ENCODE data around the gene BMP6. TPM values are rescaled to one million over a fixed set of nuclear protein-coding genes. Genes with fewer than 3 reads are reported as not detected.

BMP6 gene
- total RNA-seq, 2 experiments from 2014 or later = not detected

DNA sequence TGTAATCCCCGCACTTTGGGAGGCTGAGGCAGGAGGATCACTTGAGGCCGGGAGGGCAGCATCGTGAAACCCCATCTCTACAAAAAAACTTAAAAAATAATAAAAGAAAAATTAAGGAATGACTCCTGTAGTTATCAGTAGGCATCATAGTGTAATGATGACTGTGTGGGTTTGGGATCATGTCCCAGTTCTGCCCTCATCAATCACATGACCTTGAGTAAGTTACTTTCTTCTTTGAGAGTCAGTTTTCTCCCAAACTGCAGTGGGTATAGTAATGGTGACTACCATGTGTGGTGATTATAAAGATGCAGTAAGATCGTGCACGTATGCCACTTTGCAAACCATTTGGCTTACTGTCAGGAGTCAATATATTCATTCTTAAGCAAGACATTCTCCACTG, 95.5 kb downstream of the BMP6 start:
- Histone ChIP-seq H3K9me3 (ENCODE audit: control insufficient read depth in 1 of 2, insufficient read depth in 1 of 2, low read length in 2 of 2) (no peaks in the 10 kb centered on the region), H3K27me3 (ENCODE audit: control insufficient read depth in 1 of 2, insufficient read depth in 2 of 2, low read length in 2 of 2) (no peaks in the 10 kb centered on the region), H3K4me1 (ENCODE audit: insufficient read depth, low read length) (no peaks in the 10 kb centered on the region), H3K27ac (ENCODE audit: low read depth in 1 of 2, low read length in 2 of 2) (no peak overlapping the region), H3K4me3 (ENCODE audit: low read length) (no peak overlapping the region), H3K36me3 (ENCODE audit: insufficient read depth, low read length) (no peaks in the 10 kb centered on the region)
- no peaks in the 10 kb centered on the region for H3K36me3 Mint-ChIP-seq (ENCODE audit: low read depth)
- H3K27ac Mint-ChIP-seq = no peak overlapping the region
- no peak overlapping the region for H3K4me3 Mint-ChIP-seq
- TF ChIP-seq, protein P1, sequence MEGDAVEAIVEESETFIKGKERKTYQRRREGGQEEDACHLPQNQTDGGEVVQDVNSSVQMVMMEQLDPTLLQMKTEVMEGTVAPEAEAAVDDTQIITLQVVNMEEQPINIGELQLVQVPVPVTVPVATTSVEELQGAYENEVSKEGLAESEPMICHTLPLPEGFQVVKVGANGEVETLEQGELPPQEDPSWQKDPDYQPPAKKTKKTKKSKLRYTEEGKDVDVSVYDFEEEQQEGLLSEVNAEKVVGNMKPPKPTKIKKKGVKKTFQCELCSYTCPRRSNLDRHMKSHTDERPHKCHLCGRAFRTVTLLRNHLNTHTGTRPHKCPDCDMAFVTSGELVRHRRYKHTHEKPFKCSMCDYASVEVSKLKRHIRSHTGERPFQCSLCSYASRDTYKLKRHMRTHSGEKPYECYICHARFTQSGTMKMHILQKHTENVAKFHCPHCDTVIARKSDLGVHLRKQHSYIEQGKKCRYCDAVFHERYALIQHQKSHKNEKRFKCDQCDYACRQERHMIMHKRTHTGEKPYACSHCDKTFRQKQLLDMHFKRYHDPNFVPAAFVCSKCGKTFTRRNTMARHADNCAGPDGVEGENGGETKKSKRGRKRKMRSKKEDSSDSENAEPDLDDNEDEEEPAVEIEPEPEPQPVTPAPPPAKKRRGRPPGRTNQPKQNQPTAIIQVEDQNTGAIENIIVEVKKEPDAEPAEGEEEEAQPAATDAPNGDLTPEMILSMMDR (IDR thresholded peaks at IDR 0.05) = no peak
- peaks cover 12% of the 10 kb centered on the region for H3K27me3 Mint-ChIP-seq
- no peaks in the 10 kb centered on the region for H3K4me1 Mint-ChIP-seq (ENCODE audit: low read depth)
- no peaks in the 10 kb centered on the region for H3K9me3 Mint-ChIP-seq
- ChIA-PET POLR2A (no interaction called here), CTCF (no interaction called here)
- no peak for DNase-seq
- no peak for ATAC-seq (ENCODE audit: poor library complexity)
- intact Hi-C loops (cut with DNase I, micrococcal nuclease) = no loop called here

DNA sequence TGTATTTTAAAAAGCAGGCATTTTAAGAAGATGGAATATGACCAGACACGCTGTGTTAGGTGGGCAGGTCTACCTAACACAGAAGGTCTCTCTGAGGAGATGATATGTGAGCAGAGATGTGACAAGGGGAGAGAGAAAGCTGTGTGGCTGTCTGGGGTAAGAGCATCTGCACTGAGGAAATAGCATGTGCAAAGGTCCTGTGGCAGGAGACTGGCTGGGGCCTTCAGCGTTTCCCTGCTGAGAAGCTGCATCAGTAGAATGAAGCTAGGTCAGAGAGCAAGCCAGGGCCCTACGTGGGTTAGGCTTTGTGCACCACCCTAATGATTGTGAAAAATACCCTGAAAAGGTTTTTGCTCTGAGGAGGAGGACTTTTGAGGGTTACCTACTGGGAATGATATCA, 97.7 kb downstream of the BMP6 start:
- H3K27me3 Mint-ChIP-seq = peaks cover 16% of the 10 kb centered on the region
- intact Hi-C loops (cut with DNase I, micrococcal nuclease) = no loop called here
- Histone ChIP-seq H3K4me3 (ENCODE audit: low read length) (no peak overlapping the region), H3K27me3 (ENCODE audit: control insufficient read depth in 1 of 2, insufficient read depth in 2 of 2, low read length in 2 of 2) (no peaks in the 10 kb centered on the region), H3K4me1 (ENCODE audit: insufficient read depth, low read length) (no peaks in the 10 kb centered on the region), H3K9me3 (ENCODE audit: control insufficient read depth in 1 of 2, insufficient read depth in 1 of 2, low read length in 2 of 2) (peaks cover 0 to 4% of the 10 kb centered on the region in 2 experiments), H3K36me3 (ENCODE audit: insufficient read depth, low read length) (no peaks in the 10 kb centered on the region), H3K27ac (ENCODE audit: low read depth in 1 of 2, low read length in 2 of 2) (no peak overlapping the region)
- no peak for DNase-seq
- no peaks in the 10 kb centered on the region for H3K9me3 Mint-ChIP-seq
- H3K4me3 Mint-ChIP-seq = no peak overlapping the region
- H3K36me3 Mint-ChIP-seq (ENCODE audit: low read depth) = no peaks in the 10 kb centered on the region
- no peak overlapping the region for H3K27ac Mint-ChIP-seq
- H3K4me1 Mint-ChIP-seq (ENCODE audit: low read depth) = no peaks in the 10 kb centered on the region
- TF ChIP-seq, protein P1 (IDR thresholded peaks at IDR 0.05) = no peak
- CTCF ChIA-PET = no interaction called here
- POLR2A ChIA-PET = no interaction called here
- no peak for ATAC-seq (ENCODE audit: poor library complexity)

DNA sequence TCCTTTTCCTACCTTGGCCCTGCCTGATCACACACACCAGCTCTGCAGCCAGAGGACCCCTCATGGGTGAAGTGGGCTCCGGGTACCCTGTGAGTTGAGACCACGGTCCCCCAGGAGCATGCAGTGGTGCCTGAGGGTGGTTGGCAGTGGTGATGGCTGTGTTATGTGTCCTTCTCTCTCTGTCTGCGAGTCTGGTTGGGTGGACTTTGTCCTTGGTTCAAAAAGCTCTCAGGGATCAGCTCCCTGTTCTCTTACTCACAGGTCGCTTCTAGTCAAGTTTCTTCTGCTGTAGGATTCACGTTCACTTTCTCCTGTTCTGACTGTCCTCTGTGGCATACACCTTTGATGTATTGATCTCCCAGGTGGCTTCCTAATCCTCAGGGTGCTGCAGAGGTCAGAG, 100.1 kb downstream of the BMP6 start:
- POLR2A ChIA-PET = no interaction called here
- intact Hi-C loops (cut with DNase I, micrococcal nuclease) = no loop called here

More for the DNA sequence above, 100.1 kb downstream of the BMP6 start:
- Histone ChIP-seq H3K36me3 (ENCODE audit: insufficient read depth, low read length) (no peaks in the 10 kb centered on the region), H3K4me3 (ENCODE audit: low read length) (no peak overlapping the region), H3K27me3 (ENCODE audit: control insufficient read depth in 1 of 2, insufficient read depth in 2 of 2, low read length in 2 of 2) (no peaks in the 10 kb centered on the region), H3K27ac (ENCODE audit: low read depth in 1 of 2, low read length in 2 of 2) (no peak overlapping the region), H3K4me1 (ENCODE audit: insufficient read depth, low read length) (no peaks in the 10 kb centered on the region), H3K9me3 (ENCODE audit: control insufficient read depth in 1 of 2, insufficient read depth in 1 of 2, low read length in 2 of 2) (peaks cover 0 to 6% of the 10 kb centered on the region in 2 experiments)
- CTCF ChIA-PET = no interaction called here
- H3K4me3 Mint-ChIP-seq = no peak overlapping the region
- H3K4me1 Mint-ChIP-seq (ENCODE audit: low read depth) = no peaks in the 10 kb centered on the region
- DNase-seq (no peak), ATAC-seq (ENCODE audit: poor library complexity) (no peak)
- H3K27ac Mint-ChIP-seq = no peak overlapping the region
- H3K36me3 Mint-ChIP-seq (ENCODE audit: low read depth) = no peaks in the 10 kb centered on the region
- no peaks in the 10 kb centered on the region for H3K9me3 Mint-ChIP-seq
- H3K27me3 Mint-ChIP-seq = peaks cover 16% of the 10 kb centered on the region
- TF ChIP-seq, protein P1 (IDR thresholded peaks at IDR 0.05) = no peak

Measured in CD4-positive, alpha-beta T cell (primary cell).